ENCODE results near the gene TXK. TPM values are rescaled to one million over a fixed set of nuclear protein-coding genes. Genes with fewer than 3 reads are reported as not detected.

Gene TXK
- total RNA-seq, 4 donors from 2014 or later, result 1.6 to 6.8 (median 3.3) TPM

GRCh38 chr4:48108309-48109073, 25.6 kb downstream of the TXK start:
- no peaks in the 10 kb centered on the region for H3K9me3 ChIP-seq
- no peak overlapping the region for H3K4me3 ChIP-seq
- DNase-seq (ENCODE audit: low spot score in 2 of 2), result no peak
- no peaks in the 10 kb centered on the region for H3K4me1 ChIP-seq
- H3K27me3 ChIP-seq, result no peaks in the 10 kb centered on the region
- H3K36me3 ChIP-seq, result no peaks in the 10 kb centered on the region
- TF ChIP-seq CTCF (IDR thresholded peaks at IDR 0.05), result no peak
- no peak for TF ChIP-seq POLR2AphosphoS5 (IDR thresholded peaks at IDR 0.05)
- TF ChIP-seq EP300 (IDR thresholded peaks at IDR 0.05), result no peak
- no peak for TF ChIP-seq POLR2A (IDR thresholded peaks at IDR 0.05)
- H3K27ac ChIP-seq, result no peak overlapping the region
- 98% methylated on average over 2 of the region's 2 CpGs for WGBS

- Histone ChIP-seq H3K27ac (no peak overlapping the region), H3K9me3 (no peaks in the 10 kb centered on the region), H3K36me3 (no peaks in the 10 kb centered on the region), H3K4me1 (no peaks in the 10 kb centered on the region), H3K27me3 (no peaks in the 10 kb centered on the region), H3K4me3 (no peak overlapping the region)
- no peak for TF ChIP-seq CTCF (IDR thresholded peaks at IDR 0.05)
- no peak for TF ChIP-seq POLR2A (IDR thresholded peaks at IDR 0.05)
- TF ChIP-seq EP300 (IDR thresholded peaks at IDR 0.05), result no peak
- no peak for TF ChIP-seq POLR2AphosphoS5 (IDR thresholded peaks at IDR 0.05)
- 100% methylated on average over 1 of the region's 1 CpG for WGBS
- DNase-seq (ENCODE audit: low spot score in 2 of 2), result no peak
These were observed 28.8 kb downstream of the TXK start for GRCh38 chr4:48105230-48105629.

DNA sequence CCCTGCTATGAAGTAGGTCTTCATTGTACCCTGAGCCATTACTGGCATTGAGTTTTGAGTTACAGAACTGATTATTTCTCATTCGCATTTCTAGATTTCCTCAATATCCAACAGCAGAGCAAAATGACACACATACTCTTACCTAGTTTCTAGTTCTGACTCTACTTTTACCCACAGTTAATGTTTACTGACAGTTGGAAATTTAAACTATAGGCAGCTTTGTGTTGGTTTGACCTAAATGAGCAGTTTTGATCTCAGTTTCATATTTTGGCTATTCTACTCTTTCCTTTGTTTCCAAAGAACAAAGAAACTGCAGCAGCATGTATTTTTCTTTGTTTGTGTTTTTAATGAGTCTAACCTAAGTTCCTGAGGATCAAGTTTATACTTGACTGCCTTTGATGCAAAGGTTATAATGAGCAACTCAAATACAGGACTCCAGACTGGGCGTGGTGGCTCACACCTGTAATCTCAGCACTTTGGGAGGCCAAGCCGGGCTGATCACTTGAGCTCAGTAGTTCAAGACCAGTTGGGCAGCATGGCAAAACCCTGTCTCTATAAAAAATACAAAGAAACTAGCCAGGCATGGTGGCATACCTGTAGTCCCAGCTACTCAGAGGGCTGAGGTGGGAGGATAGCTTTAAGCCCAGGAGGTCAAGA, 30.4 kb downstream of the TXK start:
- DNase-seq (ENCODE audit: low spot score in 2 of 2), result no peak
- no peaks in the 10 kb centered on the region for H3K36me3 ChIP-seq
- TF ChIP-seq CTCF (IDR thresholded peaks at IDR 0.05) (no peak), POLR2A (IDR thresholded peaks at IDR 0.05) (no peak), POLR2AphosphoS5 (IDR thresholded peaks at IDR 0.05) (no peak), EP300 (IDR thresholded peaks at IDR 0.05) (no peak)
- no peaks in the 10 kb centered on the region for H3K4me1 ChIP-seq
- H3K4me3 ChIP-seq, result no peak overlapping the region
- no peak overlapping the region for H3K27ac ChIP-seq
- H3K9me3 ChIP-seq, result no peaks in the 10 kb centered on the region
- no peaks in the 10 kb centered on the region for H3K27me3 ChIP-seq
- 94% methylated on average over 3 of the region's 3 CpGs for whole genome bisulfite sequencing

- no peak for DNase-seq (ENCODE audit: low spot score in 2 of 2)
- Histone ChIP-seq H3K9me3 (no peaks in the 10 kb centered on the region), H3K27me3 (no peaks in the 10 kb centered on the region), H3K4me3 (no peak overlapping the region), H3K36me3 (no peaks in the 10 kb centered on the region), H3K4me1 (no peaks in the 10 kb centered on the region), H3K27ac (no peak overlapping the region)
- no peak for TF ChIP-seq POLR2AphosphoS5 (IDR thresholded peaks at IDR 0.05)
- TF ChIP-seq EP300 (IDR thresholded peaks at IDR 0.05), result no peak
- TF ChIP-seq POLR2A (IDR thresholded peaks at IDR 0.05), result no peak
- no peak for TF ChIP-seq CTCF (IDR thresholded peaks at IDR 0.05)
- 77% methylated on average over 3 of the region's 3 CpGs for WGBS
These were observed 31.7 kb downstream of the TXK start for GRCh38 chr4:48102303-48102702.

DNA sequence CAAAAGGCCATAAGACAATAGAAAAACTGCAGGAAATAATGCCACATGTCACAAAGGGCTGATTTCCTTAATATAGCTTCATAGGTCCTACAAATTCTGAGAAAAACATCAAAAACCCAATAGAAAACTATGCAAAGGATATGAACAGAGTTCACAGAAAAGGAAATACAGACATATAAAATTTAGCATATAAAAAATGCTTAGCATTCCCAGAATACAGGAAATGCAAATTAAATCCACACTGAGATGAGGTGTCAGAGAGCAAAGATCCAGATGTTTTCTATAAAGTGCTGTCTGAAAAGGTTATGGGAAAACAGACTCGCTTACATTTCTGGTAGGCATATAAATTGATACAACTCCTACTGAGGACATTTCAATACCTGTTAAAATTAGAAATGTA, 33.8 kb downstream of the TXK start:
- no peaks in the 10 kb centered on the region for H3K9me3 ChIP-seq
- H3K27ac ChIP-seq, result no peak overlapping the region
- TF ChIP-seq CTCF (IDR thresholded peaks at IDR 0.05), result no peak
- DNase-seq (ENCODE audit: low spot score in 2 of 2), result no peak
- H3K36me3 ChIP-seq, result no peaks in the 10 kb centered on the region
- no peaks in the 10 kb centered on the region for H3K27me3 ChIP-seq
- H3K4me3 ChIP-seq, result no peak overlapping the region
- no peaks in the 10 kb centered on the region for H3K4me1 ChIP-seq
- 80% methylated on average over 1 of the region's 1 CpG for WGBS

Data from suprapubic skin (tissue), 4 donors.